Chondrocyte (in vitro differentiated cells): ENCODE results near the gene PRM3. TPM values are rescaled to one million over a fixed set of nuclear protein-coding genes. Genes with fewer than 3 reads are reported as not detected.
"Not testable (repeated sequence)": the region's sequence is repeated elsewhere in the genome, so short reads cannot be mapped to it uniquely, and the experiment has no call there.

ENCODE experiments used
- DNase-seq: peaks from one replicate; pipeline ENCODE4 v3.0.0; 2021; ENCODE audit warnings: mixed read lengths, low spot score
- H3K27ac Mint-ChIP-seq: one replicate; pipeline ENCODE4 v1.8.0; 2021; ENCODE audit warnings: mild to moderate bottlenecking, moderate library complexity, mixed read lengths; ENCODE audit not compliant: unreplicated experiment
- H3K27me3 Mint-ChIP-seq: 2 replicates; pipeline ENCODE4 v1.8.0; 2021; ENCODE audit warnings: low read depth, mixed read lengths
- H3K36me3 Mint-ChIP-seq: 2 replicates; pipeline ENCODE4 v1.8.0; 2021; ENCODE audit warnings: low read depth, mixed read lengths
- H3K4me1 Mint-ChIP-seq: 2 replicates; pipeline ENCODE4 v1.8.0; 2021; ENCODE audit warnings: low read depth, mild to moderate bottlenecking, mixed read lengths
- H3K4me3 Mint-ChIP-seq: one replicate; pipeline ENCODE4 v1.8.0; 2021; ENCODE audit warnings: mild to moderate bottlenecking, moderate library complexity, mixed read lengths; ENCODE audit not compliant: unreplicated experiment
- H3K9me3 Mint-ChIP-seq: 2 replicates; pipeline ENCODE4 v1.8.0; 2021; ENCODE audit warnings: low read depth, mixed read lengths
- total RNA-seq: library from RNA; stranded (reverse); gene quantifications from 3 replicates; pipeline ENCODE4 v1.2.1, GENCODE V29; 2021
- TF ChIP-seq, protein P1 (sequence below): fragments of 200-600 bp; sonication (generic); IDR thresholded peaks from 2 replicates; pipeline ENCODE4 v1.5.0; 2021; ENCODE audit warnings: antibody characterized with exemption, mild to moderate bottlenecking, moderate library complexity

Gene PRM3
- total RNA-seq, 1 donor from 2014 or later: not detected

DNA sequence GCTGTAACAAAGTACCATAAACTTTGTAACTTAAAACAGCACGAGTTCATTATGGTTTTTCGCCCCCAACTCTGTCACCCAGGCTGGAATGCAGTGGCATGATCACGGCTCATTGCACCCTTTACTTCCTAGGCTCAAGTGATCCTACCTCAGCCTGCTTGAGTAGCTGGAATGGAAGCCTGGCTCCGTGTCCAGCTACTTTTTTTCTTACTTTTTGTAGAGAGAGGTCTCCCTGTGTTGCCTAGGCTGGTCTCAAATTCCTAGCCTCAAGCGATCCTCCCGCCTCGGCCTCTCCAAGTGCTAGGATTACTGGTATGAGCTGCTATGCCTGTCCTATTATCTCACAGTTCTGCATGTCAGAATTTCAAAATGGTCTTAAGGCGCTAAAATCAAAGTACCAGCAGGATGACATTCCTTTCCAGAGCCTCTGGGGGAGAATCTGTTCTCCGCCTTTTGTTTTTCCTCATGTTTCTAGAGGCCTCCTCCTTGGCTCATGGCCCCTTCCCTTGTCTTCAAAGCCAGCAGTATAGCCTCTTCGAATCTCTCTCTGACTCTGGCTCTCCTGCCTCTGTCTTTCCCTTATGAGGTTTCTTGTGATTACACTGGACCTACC is 17.8 kb upstream of the PRM3 start:
- H3K36me3 Mint-ChIP-seq: no peaks in the 10 kb centered on the region
- H3K4me1 Mint-ChIP-seq: peaks cover 9% of the 10 kb centered on the region
- DNase-seq: no peak
- TF ChIP-seq, protein P1, sequence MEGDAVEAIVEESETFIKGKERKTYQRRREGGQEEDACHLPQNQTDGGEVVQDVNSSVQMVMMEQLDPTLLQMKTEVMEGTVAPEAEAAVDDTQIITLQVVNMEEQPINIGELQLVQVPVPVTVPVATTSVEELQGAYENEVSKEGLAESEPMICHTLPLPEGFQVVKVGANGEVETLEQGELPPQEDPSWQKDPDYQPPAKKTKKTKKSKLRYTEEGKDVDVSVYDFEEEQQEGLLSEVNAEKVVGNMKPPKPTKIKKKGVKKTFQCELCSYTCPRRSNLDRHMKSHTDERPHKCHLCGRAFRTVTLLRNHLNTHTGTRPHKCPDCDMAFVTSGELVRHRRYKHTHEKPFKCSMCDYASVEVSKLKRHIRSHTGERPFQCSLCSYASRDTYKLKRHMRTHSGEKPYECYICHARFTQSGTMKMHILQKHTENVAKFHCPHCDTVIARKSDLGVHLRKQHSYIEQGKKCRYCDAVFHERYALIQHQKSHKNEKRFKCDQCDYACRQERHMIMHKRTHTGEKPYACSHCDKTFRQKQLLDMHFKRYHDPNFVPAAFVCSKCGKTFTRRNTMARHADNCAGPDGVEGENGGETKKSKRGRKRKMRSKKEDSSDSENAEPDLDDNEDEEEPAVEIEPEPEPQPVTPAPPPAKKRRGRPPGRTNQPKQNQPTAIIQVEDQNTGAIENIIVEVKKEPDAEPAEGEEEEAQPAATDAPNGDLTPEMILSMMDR: no peak
- H3K9me3 Mint-ChIP-seq: no peaks in the 10 kb centered on the region
- peaks cover 13% of the 10 kb centered on the region for H3K27me3 Mint-ChIP-seq
- no peak overlapping the region for H3K27ac Mint-ChIP-seq
- no peak overlapping the region for H3K4me3 Mint-ChIP-seq

DNA sequence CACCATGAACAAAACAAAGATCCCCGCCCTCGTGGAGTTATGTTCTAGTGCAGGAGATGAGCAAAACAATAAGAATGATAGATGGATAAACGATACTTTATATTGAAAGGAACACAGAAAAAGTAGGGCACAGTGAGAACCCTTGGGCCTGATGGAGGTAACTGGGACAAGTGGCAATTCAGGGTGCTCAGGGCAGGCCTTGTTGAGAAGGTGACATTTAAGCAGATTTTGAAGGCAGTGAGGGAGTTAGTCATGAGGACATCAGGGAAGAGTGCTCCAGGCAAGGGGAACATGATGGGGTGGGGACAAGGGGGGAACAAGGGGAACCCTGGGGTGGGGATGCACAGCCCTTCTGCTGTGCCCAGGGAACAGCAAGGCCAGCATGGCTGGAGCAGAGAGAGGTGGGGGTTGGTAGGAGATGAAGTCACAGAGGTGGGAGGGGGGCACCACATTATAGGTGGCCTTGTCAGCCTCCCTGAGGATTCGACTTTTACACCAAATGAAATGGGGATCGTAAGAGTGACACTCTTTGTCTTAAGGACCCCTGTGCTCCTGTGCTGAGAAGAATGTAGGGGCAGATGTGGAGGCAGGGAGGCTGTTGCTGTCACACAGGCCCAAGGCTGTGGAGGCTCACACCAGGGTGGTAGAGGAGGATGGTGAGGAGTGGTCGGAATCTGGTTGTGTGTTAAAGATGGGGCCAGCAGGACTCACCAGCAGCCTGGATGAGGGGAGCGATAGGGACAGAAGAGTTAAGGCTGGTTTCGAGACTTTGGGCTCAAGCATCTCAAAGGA is 16.9 kb upstream of the PRM3 start:
- Mint-ChIP-seq H3K27ac (peak overlapping the region; percentile 23), H3K4me3 (no peak overlapping the region), H3K9me3 (no peaks in the 10 kb centered on the region), H3K4me1 (peaks cover 4% of the 10 kb centered on the region), H3K27me3 (peaks cover 13% of the 10 kb centered on the region), H3K36me3 (no peaks in the 10 kb centered on the region)
- TF ChIP-seq, protein P1: no peak
- DNase-seq: no peak

DNA sequence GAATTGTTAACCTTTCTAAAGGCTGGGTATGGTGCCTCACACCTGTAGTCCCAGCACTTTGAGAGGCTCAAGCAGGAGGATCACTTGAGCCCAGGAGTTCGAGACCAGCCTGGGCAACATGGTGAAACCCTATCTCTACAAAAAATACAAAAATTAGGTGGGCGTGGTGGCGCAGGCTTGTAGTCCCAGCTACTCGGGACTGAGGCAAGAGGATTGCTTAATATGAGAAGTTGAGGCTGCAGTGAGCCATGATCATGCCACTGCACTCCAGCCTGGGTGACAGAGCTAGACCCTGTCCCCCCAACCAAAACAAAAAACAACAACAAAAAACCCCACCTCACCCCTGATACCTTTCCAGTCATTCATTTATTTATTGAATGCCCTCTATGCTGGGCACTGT is 16.3 kb upstream of the PRM3 start:
- H3K9me3 Mint-ChIP-seq, H3K4me1 Mint-ChIP-seq, H3K27ac Mint-ChIP-seq, H3K4me3 Mint-ChIP-seq, H3K36me3 Mint-ChIP-seq, DNase-seq: not testable (repeated sequence)
- peaks cover 13% of the 10 kb centered on the region for H3K27me3 Mint-ChIP-seq

- H3K4me1 Mint-ChIP-seq: no peaks in the 10 kb centered on the region
- H3K4me3 Mint-ChIP-seq: no peak overlapping the region
- TF ChIP-seq, protein P1: no peak
- DNase-seq: no peak
- H3K36me3 Mint-ChIP-seq: no peaks in the 10 kb centered on the region
- H3K27me3 Mint-ChIP-seq: peaks cover 13% of the 10 kb centered on the region
- H3K27ac Mint-ChIP-seq: no peak overlapping the region
- H3K9me3 Mint-ChIP-seq: no peaks in the 10 kb centered on the region
Measured at GRCh38 chr16:11289202-11289601, 15.8 kb upstream of the PRM3 start.

DNA sequence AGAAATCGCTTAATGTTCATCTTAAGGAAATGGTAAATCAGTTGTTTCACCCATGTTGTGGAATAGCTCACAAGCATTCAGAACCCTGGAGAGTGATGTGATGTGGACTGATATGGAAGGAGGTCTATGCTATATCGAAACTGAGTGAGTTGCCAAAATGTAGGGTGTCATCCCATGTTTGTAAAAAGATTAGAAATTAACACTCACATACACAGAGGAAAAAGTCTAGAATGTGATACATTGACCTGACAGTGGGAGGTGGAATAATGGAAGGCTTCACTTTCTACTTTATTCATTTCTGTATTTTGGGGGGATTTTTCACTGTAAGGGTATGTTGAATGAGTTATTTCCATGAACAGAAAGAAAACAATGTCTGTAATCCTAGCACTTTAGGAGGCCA is 12.4 kb upstream of the PRM3 start:
- Mint-ChIP-seq H3K27ac (no peak overlapping the region), H3K27me3 (peaks cover 22% of the 10 kb centered on the region), H3K4me1 (no peaks in the 10 kb centered on the region), H3K4me3 (no peak overlapping the region), H3K36me3 (no peaks in the 10 kb centered on the region), H3K9me3 (no peaks in the 10 kb centered on the region)
- TF ChIP-seq, protein P1: no peak
- DNase-seq: no peak
